Measurements from ENCODE around the gene PRXL2B. TPM values are rescaled to one million over a fixed set of nuclear protein-coding genes. Genes with fewer than 3 reads are reported as not detected.

The PRXL2B gene
- total RNA-seq, 6 experiments from 2014 or later, result 5.1 to 18.6 (median 11.1) TPM

DNA sequence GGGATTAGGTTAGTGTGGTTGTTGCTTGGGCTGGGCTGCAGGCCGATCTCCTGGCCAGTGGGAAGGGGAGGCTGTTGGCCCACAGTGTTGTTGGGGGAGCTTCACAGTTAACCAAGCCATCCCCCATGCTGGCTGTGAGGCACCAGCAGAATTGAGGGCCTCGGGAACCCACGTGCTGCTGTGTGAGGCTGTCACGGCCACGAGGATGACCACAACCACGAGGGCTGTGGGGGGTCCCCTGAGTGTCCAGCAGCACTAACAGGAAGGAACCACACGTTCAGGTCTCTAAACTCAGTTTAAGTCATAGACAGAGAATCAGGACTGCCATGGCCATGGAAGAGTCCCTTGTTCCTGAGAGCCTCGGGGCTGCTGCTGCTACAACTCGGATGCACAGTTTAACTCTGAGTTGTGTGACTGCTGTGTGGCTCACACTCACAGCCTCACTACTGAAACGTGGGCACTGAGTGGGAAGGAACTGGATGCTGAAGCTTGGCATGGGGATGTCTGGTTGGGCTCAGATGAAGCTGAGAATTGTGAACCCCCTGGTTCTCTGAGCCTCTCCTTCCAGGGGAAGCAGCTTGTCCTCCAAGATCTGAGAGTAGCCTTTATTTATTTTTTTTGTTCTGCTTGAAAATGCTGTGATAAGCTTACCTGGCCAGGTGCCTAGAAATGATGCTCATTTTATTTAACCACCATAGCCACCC, 51.0 kb downstream of the PRXL2B start:
- Histone ChIP-seq H3K27me3 (no peaks in the 10 kb centered on the region), H3K9me3 (peaks cover 0 to 3% (median 0%) of the 10 kb centered on the region in 4 donors), H3K4me1 (peaks cover 0 to 7% (median 0%) of the 10 kb centered on the region in 4 donors), H3K27ac (no peak overlapping the region), H3K4me3 (no peak overlapping the region), H3K36me3 (no peaks in the 10 kb centered on the region)
- 50% methylated on average over 1 of the region's 10 CpGs for WGBS (ENCODE audit: insufficient coverage, low coverage, low lambda C conversion rate, missing lambda C conversion rate)
- no peak for DNase-seq
- no peak for ATAC-seq
- TF ChIP-seq, protein P1, sequence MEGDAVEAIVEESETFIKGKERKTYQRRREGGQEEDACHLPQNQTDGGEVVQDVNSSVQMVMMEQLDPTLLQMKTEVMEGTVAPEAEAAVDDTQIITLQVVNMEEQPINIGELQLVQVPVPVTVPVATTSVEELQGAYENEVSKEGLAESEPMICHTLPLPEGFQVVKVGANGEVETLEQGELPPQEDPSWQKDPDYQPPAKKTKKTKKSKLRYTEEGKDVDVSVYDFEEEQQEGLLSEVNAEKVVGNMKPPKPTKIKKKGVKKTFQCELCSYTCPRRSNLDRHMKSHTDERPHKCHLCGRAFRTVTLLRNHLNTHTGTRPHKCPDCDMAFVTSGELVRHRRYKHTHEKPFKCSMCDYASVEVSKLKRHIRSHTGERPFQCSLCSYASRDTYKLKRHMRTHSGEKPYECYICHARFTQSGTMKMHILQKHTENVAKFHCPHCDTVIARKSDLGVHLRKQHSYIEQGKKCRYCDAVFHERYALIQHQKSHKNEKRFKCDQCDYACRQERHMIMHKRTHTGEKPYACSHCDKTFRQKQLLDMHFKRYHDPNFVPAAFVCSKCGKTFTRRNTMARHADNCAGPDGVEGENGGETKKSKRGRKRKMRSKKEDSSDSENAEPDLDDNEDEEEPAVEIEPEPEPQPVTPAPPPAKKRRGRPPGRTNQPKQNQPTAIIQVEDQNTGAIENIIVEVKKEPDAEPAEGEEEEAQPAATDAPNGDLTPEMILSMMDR (IDR thresholded peaks at IDR 0.05), result no peak
- TF ChIP-seq POLR2A (IDR thresholded peaks at IDR 0.05), result no peak
- intact Hi-C loops (cut with DNase I), result no loop called here

DNA sequence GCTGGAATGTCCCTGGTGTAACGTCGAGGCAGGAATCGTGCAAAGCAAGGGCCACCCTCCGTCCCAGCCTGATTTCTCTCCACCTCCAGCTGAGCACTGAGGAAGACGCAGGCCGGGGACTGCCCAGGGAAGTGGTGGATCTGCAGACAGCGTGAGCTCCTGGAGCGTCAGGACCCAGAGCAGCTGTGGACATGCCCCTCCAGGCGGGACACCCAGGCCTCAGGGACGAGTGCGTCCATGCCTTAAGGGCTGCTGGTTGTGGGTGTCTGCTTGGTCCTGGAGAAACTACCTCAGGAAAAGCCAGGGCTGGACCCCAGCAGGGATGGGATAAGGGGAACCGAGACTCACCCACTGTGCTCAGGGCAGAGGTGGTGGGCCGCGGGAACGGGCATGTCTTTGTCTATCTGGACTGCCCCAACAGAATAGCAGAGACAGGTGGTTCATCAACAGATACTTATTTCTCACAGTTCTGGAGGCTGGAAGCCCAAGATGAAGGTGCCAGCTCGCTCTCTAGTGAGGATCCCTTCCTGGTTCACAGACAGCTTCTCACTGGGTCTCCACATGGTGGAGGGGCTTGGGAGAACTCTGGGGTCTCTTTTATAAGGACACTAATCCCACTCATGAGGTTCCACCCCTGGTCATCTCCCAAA, 52.0 kb downstream of the PRXL2B start:
- no peak overlapping the region for H3K27ac ChIP-seq
- intact Hi-C loops (cut with DNase I), result no loop called here
- no peak overlapping the region for H3K4me3 ChIP-seq
- DNase-seq (no peak), ATAC-seq (no peak)
- TF ChIP-seq, protein P1 (IDR thresholded peaks at IDR 0.05), result no peak
- no peak for TF ChIP-seq POLR2A (IDR thresholded peaks at IDR 0.05)
- peaks cover 0 to 7% (median 0%) of the 10 kb centered on the region in 4 donors for H3K4me1 ChIP-seq
- no peaks in the 10 kb centered on the region for H3K27me3 ChIP-seq
- WGBS (ENCODE audit: insufficient coverage, low coverage, low lambda C conversion rate, missing lambda C conversion rate), result 77% methylated on average over 5 of the region's 16 CpGs
- peaks cover 0 to 3% (median 0%) of the 10 kb centered on the region in 4 donors for H3K9me3 ChIP-seq
- H3K36me3 ChIP-seq, result no peaks in the 10 kb centered on the region

DNA sequence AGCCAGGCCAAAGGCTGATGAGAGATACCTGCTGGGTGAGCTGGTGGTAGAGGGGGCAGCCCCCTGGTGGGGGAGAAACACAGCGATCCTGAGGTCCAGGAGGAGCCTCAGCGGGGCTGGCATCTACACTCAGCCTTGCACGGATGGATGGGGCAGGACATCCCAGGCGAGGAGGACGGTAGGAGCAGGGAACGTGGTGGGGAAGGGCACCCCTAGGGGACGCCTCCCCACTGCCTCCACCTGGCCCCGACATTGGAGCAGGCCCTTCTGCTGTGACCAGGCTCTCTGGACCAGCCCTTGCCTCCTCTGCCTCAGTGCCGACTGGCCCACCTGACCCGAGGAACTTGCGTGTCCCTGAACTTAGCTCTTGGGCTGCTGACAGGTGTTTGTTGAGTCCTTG, 52.6 kb downstream of the PRXL2B start:
- Histone ChIP-seq H3K4me3 (no peak overlapping the region), H3K27ac (no peak overlapping the region), H3K9me3 (peaks cover 0 to 3% (median 0%) of the 10 kb centered on the region in 4 donors), H3K36me3 (no peaks in the 10 kb centered on the region), H3K27me3 (no peaks in the 10 kb centered on the region), H3K4me1 (peaks cover 0 to 7% (median 0%) of the 10 kb centered on the region in 4 donors)
- DNase-seq, result no peak
- TF ChIP-seq, protein P1 (IDR thresholded peaks at IDR 0.05), result no peak
- intact Hi-C loops (cut with DNase I), result no loop called here
- WGBS (ENCODE audit: insufficient coverage, low coverage, low lambda C conversion rate, missing lambda C conversion rate), result 60% methylated on average over 1 of the region's 11 CpGs
- no peak for ATAC-seq

DNA sequence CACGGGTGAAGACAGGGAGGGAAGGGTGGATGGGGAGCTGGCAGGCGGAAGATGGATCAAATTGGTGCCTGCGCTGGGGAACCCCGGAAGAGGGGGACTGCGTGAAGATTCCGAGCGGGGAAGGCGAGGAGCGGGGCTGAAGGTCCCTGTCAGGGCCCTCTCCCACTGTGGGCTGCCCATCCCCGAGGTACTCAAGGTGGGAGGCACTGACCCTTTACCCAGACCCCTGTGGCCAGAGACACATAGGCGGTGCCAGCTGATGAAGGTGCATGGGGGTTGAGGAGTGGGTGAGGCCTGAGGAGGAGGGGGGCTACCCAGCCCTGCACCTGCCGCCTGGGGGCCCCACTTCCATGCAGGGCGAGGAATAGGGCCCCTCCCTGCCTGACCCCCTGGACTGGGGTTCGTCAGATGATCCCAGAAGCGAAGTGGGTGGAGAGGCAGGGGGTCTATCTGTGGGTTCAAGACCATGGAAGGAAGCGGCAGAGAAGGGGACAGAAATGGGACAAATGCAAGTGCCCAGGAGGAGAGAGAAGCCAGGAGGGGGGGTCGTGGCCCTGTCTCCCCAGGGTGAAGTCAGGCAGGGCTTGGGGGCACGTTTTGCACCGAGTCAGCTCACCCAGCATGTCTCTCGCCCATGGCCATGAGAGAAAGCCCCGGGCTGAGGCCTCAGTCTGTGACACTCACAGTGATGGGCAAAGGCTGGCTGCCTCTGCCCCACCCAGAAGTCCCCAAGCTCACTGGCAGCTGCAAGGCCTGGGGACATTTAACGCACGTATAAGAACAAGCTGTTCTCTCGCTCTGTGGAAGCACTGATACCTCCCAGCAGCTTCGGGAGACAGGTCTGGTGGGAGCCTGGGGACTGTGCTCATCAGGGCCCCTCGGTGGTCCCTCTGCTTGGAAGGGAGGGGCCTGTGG, 53.3 kb downstream of the PRXL2B start:
- ATAC-seq, result no peak
- TF ChIP-seq, protein P1 (IDR thresholded peaks at IDR 0.05), result no peak
- TF ChIP-seq POLR2A (IDR thresholded peaks at IDR 0.05), result no peak
- Histone ChIP-seq H3K27me3 (no peaks in the 10 kb centered on the region), H3K4me1 (peaks cover 0 to 7% (median 0%) of the 10 kb centered on the region in 4 donors), H3K9me3 (peaks cover 0 to 3% (median 0%) of the 10 kb centered on the region in 4 donors), H3K36me3 (no peaks in the 10 kb centered on the region), H3K27ac (no peak overlapping the region), H3K4me3 (no peak overlapping the region)
- WGBS (ENCODE audit: insufficient coverage, low coverage, low lambda C conversion rate, missing lambda C conversion rate), result 59% methylated on average over 5 of the region's 26 CpGs
- DNase-seq, result no peak
- intact Hi-C loops (cut with DNase I), result loop anchor here (10.0 kb wide), 2 partner anchors 75 to 85 kb away; partner anchors contain the start of gene TNFRSF14 (in 1 of the 2)

Data from right lobe of liver (tissue), 6 donors.